Right atrium auricular region (tissue), 2 donors: Measurements from ENCODE around the gene CTAGE8. TPM values are rescaled to one million over a fixed set of nuclear protein-coding genes. Genes with fewer than 3 reads are reported as not detected.
"Not testable (repeated sequence)": the region's sequence is repeated elsewhere in the genome, so short reads cannot be mapped to it uniquely, and the experiment has no call there.

Source experiments
- DNase-seq: peaks from one replicate; pipeline ENCODE4 v3.0.0-alpha.2; 2019; ENCODE audit warnings: low spot score
- H3K27ac ChIP-seq, 2 donors: fragments of 200-600 bp; sonication (generic); 1 replicate in 1 of 2; 2 replicates in 1 of 2; pipeline ENCODE4 v1.5.1; 2016 to 2019
- H3K27me3 ChIP-seq, 2 donors: fragments of 200-600 bp; sonication (generic); one replicate each; pipeline versions ENCODE4 v1.5.1 to v1.6.0; 2017 to 2019
- H3K36me3 ChIP-seq: fragments of 200-600 bp; sonication (generic); one replicate; pipeline ENCODE4 v1.5.1; 2016
- H3K4me1 ChIP-seq, 2 donors: fragments of 200-600 bp; sonication (generic); one replicate each; pipeline versions ENCODE4 v1.5.1 to v1.6.0; 2017 to 2019
- H3K4me3 ChIP-seq, 2 donors: fragments of 200-600 bp; sonication (generic); 1 replicate in 1 of 2; 2 replicates in 1 of 2; pipeline ENCODE4 v1.5.1; 2017 to 2019; ENCODE audit warnings: mild to moderate bottlenecking in 1 of 2, moderate library complexity in 1 of 2
- H3K9me3 ChIP-seq, 2 donors: fragments of 200-600 bp; sonication (generic); one replicate each; pipeline ENCODE4 v1.5.1; 2019
- total RNA-seq, 2 donors: library from RNA; depleted of rRNA; stranded (reverse); fragments of >200 nt; gene quantifications; one replicate each; pipeline ENCODE4 v1.1.0, GENCODE V29; 2016

Gene CTAGE8
- total RNA-seq: 1 to 10 TPM in 1 of 2 donors, not detected in 1; 1.2 TPM

- not testable (repeated sequence) for H3K4me3 ChIP-seq, H3K27ac ChIP-seq, DNase-seq, H3K27me3 ChIP-seq, H3K9me3 ChIP-seq, H3K4me1 ChIP-seq, H3K36me3 ChIP-seq
These were observed at the start of gene CTAGE8 for GRCh38 chr7:144269188-144269587. Gene CTAGE8, minus strand, starts transcription at chr7:144269288. Its CDS starts 38 bp downstream, at chr7:144269250.

- H3K27ac ChIP-seq, H3K9me3 ChIP-seq, H3K36me3 ChIP-seq, H3K4me3 ChIP-seq, DNase-seq, H3K4me1 ChIP-seq, H3K27me3 ChIP-seq: not testable (repeated sequence)
These were observed 48.4 kb upstream of the CTAGE8 start for GRCh38 chr7:144317537-144317936.

- H3K4me3 ChIP-seq, H3K36me3 ChIP-seq, H3K27ac ChIP-seq, H3K9me3 ChIP-seq, H3K27me3 ChIP-seq, H3K4me1 ChIP-seq, DNase-seq: not testable (repeated sequence)
These were observed 42.9 kb upstream of the CTAGE8 start, which contains the start of gene OR2A1 for GRCh38 chr7:144311872-144312469. Gene OR2A1, plus strand, starts transcription at chr7:144312419. Its CDS starts 5,706 bp downstream, at chr7:144318125.

- not testable (repeated sequence) for H3K36me3 ChIP-seq, DNase-seq, H3K9me3 ChIP-seq, H3K27ac ChIP-seq, H3K4me1 ChIP-seq, H3K27me3 ChIP-seq, H3K4me3 ChIP-seq
These were observed 42.1 kb upstream of the CTAGE8 start for GRCh38 chr7:144311218-144311617.

- not testable (repeated sequence) for DNase-seq, H3K9me3 ChIP-seq, H3K27ac ChIP-seq, H3K4me3 ChIP-seq, H3K4me1 ChIP-seq, H3K36me3 ChIP-seq, H3K27me3 ChIP-seq
These were observed 40.6 kb upstream of the CTAGE8 start for GRCh38 chr7:144309702-144310101.

- DNase-seq, H3K27me3 ChIP-seq, H3K27ac ChIP-seq, H3K4me1 ChIP-seq, H3K9me3 ChIP-seq, H3K4me3 ChIP-seq, H3K36me3 ChIP-seq: not testable (repeated sequence)
These were observed 36.1 kb upstream of the CTAGE8 start for GRCh38 chr7:144305156-144305555.

GRCh38 chr7:144303607-144304006 lies 34.5 kb upstream of the CTAGE8 start:
- H3K27me3 ChIP-seq, H3K4me1 ChIP-seq, H3K4me3 ChIP-seq, H3K9me3 ChIP-seq, H3K27ac ChIP-seq, DNase-seq, H3K36me3 ChIP-seq: not testable (repeated sequence)

GRCh38 chr7:144302578-144303303 lies 33.7 kb upstream of the CTAGE8 start:
- not testable (repeated sequence) for H3K27me3 ChIP-seq, H3K4me1 ChIP-seq, H3K36me3 ChIP-seq, H3K4me3 ChIP-seq, H3K27ac ChIP-seq, DNase-seq, H3K9me3 ChIP-seq

GRCh38 chr7:144293794-144294499 lies 24.9 kb upstream of the CTAGE8 start:
- not testable (repeated sequence) for H3K9me3 ChIP-seq, DNase-seq, H3K27me3 ChIP-seq, H3K36me3 ChIP-seq, H3K4me1 ChIP-seq, H3K4me3 ChIP-seq, H3K27ac ChIP-seq

- not testable (repeated sequence) for H3K4me3 ChIP-seq, H3K4me1 ChIP-seq, H3K9me3 ChIP-seq, DNase-seq, H3K27ac ChIP-seq, H3K27me3 ChIP-seq, H3K36me3 ChIP-seq
These were observed 23.5 kb upstream of the CTAGE8 start for GRCh38 chr7:144292384-144293161.

- not testable (repeated sequence) for H3K27ac ChIP-seq, H3K4me1 ChIP-seq, H3K9me3 ChIP-seq, H3K36me3 ChIP-seq, H3K27me3 ChIP-seq, DNase-seq, H3K4me3 ChIP-seq
These were observed 22.5 kb upstream of the CTAGE8 start for GRCh38 chr7:144291607-144292006.

- not testable (repeated sequence) for H3K36me3 ChIP-seq, H3K4me1 ChIP-seq, H3K4me3 ChIP-seq, H3K27ac ChIP-seq, DNase-seq, H3K9me3 ChIP-seq, H3K27me3 ChIP-seq
These were observed 18.2 kb upstream of the CTAGE8 start for GRCh38 chr7:144287171-144287784.

GRCh38 chr7:144283716-144284115 lies 14.6 kb upstream of the CTAGE8 start:
- not testable (repeated sequence) for H3K36me3 ChIP-seq, DNase-seq, H3K27ac ChIP-seq, H3K9me3 ChIP-seq, H3K27me3 ChIP-seq, H3K4me3 ChIP-seq, H3K4me1 ChIP-seq

- H3K27ac ChIP-seq, H3K4me3 ChIP-seq, H3K9me3 ChIP-seq, H3K4me1 ChIP-seq, H3K36me3 ChIP-seq, DNase-seq, H3K27me3 ChIP-seq: not testable (repeated sequence)
These were observed 13.4 kb upstream of the CTAGE8 start for GRCh38 chr7:144282490-144282889.
